Stimulated activated CD8-positive, alpha-beta memory T cell treated with anti-CD3 and anti-CD28 coated beads, Interleukin-12 subunit alpha, Interleukin-12 subunit beta, amount 100 ng/mL, for 24 hours (primary cell): ENCODE measurements around the gene KCNK15.
"Not testable (repeated sequence)": the region's sequence is repeated elsewhere in the genome, so short reads cannot be mapped to it uniquely, and the experiment has no call there.

ENCODE experiments used
- DNase-seq: peaks from one replicate; pipeline ENCODE4 v3.0.0-alpha.2; 2020; ENCODE audit errors: extremely low read depth

The KCNK15 gene

DNA sequence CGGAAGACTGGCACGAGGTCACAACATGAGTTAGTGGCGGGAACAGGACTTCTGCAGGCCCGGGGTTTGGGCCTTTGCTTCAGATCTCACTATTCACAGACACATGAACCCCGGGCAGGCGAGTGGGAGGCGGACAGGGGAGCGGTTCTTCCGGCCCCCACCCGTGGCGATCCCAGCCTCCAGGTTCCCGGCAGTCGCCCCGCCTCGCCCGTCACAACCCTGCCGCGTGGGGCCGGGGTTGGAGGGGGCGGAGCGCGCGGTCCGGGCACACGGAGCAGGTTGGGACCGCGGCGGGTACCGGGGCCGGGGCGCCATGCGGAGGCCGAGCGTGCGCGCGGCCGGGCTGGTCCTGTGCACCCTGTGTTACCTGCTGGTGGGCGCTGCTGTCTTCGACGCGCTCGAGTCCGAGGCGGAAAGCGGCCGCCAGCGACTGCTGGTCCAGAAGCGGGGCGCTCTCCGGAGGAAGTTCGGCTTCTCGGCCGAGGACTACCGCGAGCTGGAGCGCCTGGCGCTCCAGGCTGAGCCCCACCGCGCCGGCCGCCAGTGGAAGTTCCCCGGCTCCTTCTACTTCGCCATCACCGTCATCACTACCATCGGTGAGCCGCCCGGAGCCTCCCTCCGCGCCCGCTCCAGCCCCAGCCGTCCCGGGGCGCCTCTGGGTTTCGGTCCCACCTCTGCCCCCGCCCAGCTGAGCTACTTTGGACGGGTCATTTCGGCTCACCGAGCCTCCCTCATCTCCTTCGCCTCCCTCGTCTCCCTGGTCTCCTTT lies at the start of gene KCNK15:
Gene KCNK15, plus strand, starts transcription at position 268 of the 769 bp plus-strand sequence. Its CDS starts 46 bp downstream, at position 314.
- DNase-seq, result no peak

DNA sequence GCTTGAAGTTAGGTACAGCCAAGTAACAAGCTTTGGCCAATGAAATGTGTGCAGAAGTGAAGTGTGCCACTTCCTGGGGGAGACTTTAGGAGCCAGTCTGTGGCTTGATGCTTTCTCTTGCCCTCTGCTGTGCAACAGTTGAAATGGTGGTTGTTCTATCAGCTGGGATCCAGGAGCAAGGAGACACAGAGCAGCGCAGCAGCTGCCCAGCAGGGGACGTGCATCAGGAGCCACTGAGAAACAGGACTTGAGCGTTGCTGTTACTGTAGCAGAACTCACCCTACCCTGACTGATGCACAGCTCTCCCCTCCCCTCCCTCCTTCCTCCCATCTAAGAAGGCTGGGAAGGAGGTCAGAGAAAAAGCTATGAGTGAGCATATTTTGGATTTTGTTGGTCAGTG lies 49.4 kb upstream of the KCNK15 start:
- DNase-seq, result no peak

DNA sequence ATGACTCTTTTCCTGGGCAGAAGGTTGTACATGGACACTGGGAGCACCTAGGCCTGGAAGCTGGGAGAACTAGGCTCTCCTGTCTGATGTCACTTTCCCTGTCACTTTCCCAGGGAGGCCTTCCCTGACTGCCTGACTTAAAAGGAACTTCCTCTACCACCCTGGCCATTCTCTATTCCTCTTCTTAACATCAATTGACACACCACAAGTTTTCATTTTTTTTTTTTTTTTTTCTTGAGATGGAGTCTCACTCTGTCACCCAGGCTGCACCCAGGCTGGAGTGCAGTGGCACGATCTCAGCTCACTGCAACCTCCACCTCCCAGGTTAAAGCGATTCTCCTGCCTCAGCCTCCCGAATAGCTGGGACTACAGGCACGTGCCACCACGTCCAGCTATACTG lies 48.6 kb upstream of the KCNK15 start:
- DNase-seq, result not testable (repeated sequence)

DNA sequence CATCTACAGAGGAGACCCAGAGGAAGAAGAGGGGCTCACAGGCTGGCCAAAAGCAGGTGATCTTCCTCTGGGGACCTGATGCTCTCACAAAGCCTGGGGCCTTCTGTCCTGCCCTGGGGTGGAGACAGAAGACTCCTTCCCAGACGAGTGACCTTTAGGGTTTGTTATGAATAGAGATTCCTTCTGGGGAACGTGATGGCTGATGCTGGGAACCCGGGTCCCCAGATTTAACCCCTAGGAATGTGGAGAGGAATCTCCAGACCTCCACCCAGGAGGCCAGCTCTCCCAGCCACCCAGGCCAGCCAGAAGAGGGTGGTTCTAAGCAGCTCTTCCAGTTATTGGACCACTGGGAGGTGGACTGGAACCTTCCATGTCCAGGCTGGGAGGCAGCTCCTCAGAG lies 47.3 kb upstream of the KCNK15 start:
- no peak for DNase-seq

DNA sequence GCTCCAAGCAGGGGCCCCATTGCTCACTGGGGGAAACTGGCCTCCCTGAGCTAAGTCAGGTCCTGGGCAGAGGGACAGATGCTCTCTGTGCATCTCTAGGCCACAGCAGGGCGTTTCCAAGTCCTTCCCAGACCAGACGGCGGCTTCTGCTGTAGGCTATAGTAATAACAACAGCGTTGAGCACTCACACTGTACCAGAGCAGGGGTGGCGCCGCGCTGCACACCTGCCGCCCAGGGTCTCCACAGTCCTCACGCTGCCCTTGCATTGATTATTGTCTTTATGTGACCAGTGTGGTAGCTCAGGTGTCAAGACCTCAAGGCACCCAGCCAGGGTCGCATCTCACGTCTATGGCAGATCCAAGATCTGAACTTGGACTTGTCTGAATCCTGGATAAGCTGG lies 45.4 kb upstream of the KCNK15 start:
- no peak for DNase-seq

DNA sequence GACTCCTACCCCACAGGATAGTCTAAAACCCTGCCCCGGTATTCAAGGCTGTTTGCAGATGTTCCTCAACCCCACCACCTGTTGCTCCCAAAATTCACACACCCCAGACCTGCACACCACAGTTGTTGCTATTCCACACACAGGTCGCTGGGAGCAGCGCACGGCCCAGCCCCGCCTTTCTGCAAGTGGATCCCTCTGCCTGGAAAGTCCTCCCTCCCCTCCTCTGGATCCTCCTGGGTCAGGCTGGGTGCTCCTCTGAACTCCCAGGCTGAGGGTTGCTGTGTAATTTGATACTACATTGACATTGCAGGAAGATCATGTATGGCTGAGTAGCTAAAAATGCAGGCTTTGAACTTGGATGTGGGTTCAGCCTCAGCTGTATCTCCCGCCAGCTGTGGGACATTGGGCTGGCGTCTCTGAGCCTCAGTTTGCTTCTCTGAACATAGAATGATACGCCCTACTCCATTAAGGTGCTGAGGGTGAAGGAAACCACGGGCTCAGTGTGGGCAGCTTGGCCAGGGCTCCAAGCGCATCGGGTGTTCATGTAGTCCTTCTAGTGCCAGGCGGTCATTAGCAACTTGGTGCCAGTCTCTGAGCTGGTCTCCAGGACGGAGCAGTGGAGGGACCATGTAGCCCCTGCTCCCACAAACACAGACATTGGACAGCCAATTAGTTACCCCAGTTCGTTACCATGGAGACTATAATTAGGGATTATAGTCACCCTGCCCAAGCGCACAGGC lies 44.4 kb upstream of the KCNK15 start:
- DNase-seq, result no peak

DNA sequence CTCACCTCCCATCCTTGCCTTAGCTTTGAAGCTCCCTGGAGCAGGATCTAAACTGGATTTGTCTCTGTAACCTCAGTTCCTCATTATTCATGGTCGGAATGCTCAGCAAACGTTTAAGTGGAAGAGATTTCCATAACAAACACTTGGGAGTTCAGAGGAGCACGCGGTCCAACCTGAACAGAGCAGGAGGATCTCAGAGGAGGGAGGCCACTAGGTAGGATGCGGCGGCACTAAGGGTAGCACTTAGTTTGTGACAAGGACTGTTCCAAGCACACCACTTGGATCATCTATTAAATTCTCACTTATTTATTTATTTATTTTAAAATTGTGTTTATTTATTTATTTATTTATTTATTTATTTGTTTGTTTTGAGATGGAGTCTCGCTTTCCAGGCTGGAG lies 43.8 kb upstream of the KCNK15 start:
- DNase-seq, result no peak

DNA sequence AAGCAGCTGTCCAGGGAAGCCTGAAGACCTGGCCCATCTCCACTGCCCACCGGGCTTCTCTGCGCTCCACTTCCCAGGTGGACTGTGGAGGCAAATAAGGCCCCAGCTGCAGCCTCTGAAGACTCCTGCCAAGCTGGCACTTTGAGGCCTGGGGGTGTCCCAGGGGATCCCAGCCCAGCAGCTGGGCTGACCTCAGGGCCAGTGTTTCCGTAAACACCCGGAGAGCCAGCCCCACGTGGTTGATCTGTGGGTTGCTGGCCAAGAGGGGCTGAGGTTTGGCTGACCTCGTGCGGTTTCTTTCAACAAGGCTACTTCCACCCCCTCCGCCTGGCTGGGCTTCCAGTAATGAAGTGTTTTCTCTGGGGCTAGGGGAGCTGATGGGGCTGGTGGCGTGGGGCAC lies 42.9 kb upstream of the KCNK15 start:
- DNase-seq, result no peak

DNA sequence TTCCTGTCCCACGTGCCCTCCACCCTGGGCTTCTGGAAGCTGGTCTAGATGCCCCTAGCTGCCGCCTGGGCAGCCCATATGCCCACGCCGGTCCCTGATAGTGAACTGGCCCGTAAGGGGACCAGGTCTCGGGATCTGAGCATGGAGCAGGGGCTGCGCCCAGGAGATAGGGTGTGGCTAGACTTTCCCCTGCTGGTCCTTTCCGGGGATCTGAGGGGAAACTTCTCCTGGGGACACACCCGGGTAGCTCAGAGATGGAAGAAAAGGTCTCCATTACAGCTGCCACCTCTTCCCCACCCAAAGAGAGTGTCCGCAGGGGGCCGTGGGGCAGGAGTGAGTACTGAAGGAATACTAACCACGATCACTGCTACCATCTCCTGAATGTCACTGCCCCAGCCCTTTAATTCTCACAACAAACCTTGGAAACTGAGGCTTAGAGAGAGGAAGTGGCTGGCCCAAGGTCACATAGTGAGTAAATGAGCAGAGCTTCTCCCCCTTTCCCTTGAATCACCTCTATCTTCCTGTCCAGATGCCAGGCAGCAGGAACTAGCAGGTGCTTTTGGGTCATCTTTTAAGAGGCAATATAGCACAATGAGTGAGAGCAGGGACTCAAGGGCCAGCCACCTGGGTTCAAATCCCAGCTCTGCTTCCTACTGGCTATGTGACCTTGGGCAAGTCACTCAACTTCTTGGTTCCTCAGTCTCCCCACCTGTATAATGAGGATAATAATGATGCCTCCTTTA lies 42.3 kb upstream of the KCNK15 start:
- DNase-seq, result no peak

DNA sequence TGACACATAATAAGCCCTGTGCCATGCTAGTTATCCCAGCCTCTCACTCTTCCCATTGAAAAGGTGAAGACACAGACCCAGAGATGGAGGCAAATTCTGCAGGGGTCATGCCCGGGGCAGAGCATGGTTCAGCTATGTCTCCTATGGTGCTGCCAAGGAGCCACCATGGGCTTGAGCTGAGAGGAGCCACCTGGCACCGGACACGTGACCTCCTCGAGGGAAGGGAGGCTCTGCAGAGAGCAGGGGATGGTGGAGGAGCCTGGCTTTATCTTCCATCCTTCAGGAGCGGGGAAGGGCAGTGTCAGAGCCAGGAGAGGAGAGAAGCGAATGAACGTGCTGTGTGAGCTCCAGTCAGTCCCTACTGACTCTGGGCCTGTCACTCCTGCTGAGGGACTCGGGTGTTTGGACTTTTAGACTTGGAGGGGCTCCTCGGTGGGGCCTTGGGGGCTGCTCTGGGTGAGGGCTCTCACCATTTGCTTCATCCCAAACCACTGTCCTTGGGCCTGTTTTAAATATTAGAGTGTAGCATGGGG lies 41.6 kb upstream of the KCNK15 start:
- DNase-seq, result no peak

DNA sequence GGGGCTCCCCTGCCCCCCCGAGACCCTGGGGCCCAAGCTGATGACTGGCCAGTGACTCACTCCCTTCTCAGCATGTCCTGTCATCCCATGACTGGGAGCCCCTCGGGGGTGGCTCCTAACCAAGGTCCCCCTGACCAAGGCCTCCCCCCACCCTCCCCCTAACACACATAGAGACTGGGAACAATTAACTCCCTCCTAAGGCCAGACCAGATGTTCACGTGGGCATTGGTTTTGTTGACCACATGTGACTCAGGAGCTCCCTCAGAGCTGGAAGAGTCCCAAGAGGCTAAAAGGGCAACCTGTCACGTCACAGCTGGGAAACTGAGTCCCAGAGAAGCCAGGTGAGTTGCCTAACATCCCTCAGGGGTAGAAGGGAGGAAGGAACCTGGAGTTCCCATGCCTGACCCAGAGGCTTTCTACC lies 41.1 kb upstream of the KCNK15 start:
- DNase-seq, result no peak

DNA sequence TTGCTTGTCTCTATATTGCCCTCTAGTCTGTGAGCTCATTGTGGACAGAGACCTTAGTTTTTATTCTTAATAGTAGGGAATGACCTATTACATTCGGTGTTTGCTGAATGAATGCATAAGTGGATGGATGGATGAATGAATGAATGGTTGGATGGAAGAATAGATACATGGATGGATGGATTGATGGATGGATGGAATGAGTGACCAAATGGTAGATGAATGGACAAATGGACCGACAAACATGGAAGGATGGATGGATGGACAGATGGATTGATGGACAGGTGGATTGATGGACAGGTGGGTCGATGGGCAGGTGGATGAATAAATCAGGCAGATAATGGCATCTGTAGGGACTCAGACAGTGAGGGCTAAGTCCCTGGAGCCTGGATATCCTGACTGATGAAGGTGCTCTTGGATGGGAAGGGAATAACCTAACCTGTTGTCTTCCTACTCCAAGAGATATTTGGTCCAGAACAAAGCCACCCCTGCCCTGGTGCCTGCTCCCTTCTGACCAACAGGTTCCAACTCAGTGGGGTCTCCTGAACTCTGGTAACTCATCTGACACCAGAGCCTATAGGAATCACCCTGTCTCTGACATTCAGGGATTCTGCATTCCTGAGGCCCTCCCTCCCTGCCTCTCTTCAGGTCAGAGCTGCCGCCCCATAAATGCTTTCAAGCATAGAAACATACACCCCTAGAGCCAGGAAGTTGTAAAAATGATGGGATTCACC lies 40.1 kb upstream of the KCNK15 start:
- no peak for DNase-seq

DNA sequence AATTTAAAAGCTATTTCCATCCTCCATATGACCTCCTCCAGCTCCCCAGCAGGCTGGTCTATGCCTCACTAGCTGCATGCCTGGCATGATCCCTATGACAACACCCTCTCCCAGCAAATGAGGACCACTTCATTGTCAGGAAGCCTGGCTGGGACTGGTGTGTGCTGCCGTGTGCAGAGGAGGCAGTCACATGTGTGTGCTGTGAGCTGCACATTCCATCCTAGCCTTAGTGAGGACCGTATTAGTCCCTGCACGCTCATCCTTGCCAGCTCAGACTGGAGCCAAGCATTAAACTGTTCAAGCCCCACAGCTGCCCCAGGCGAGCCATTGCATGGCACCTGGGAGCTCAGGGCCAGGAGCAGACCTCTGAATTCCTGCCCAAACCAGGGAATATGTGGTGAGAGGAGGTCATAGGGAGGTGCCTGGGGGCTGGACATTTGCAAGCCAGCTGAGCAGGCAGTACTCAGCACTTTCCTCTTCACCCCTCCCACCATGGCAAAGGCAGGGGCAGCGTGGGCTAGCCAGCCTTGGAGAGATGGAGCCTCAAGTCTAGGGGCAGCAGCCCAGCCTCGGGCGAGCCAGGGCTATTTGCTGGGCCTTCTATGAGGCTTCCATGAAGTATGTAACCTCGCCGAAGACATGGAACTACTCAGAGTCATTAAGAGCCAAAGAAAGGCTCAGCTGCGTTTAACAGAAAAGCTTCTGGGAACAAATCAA lies 39.2 kb upstream of the KCNK15 start:
- DNase-seq, result no peak

DNA sequence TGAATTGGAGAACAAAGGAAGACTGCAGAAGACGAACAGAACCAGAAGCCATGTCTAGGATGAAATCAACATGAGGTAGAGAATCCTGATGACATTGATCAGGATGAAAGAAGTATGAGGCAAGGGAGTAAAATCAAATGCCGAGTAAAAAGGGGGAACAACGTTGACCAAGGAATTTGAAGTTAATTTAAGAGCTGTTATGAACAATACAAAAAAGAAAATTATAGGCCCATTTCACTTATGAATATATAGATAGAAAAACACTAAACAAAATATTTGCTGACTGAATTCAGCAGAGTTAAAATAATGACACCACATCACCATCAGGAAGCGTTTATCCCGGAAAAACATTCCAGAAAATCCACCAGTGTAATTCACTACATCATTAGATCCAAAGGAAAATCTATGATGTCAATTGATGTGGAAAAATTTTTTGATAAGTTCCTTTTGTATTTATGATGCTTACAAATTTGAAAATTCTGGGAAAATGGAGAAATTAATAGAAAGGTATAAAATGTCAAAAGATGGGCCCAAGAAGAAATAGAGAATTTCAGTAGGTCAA lies 38.6 kb upstream of the KCNK15 start:
- DNase-seq, result no peak

DNA sequence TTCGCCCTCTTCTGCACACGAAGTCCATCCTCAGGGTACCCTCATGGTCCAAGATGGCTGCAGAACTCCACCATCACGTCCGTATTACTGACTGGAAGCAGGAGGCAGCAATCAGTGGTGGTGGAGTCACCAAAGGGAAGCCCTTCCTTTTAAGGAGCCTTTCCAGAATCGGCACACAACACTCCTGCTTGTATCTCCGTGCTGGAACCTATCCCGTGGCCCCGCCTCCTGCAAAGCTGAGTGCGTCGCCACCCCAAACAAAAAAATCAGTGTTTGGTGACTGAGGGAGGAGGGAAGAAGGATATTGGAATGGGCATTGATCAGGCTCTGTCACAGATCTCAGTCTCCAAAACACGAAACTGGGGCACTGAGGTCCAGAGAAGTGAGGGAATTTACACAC lies 36.3 kb upstream of the KCNK15 start:
- DNase-seq, result no peak

DNA sequence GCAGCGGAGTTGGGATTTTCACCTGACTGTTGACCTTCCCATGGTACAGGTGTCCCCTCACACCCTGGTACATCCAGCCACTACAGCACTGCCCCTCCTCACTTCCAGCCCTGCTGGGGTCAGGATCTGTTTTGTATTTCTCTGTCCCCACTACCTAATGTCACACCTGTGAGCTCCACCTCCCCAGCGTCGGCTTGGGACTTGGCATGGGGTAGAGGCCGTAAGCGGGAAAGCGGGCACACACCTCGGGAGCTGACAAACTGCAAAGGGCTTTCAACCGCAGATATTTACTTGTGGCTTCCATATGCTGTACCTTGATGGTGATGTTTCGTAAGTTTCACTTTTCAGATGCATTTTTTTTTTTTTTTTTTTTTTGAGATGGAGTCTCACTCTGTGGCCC lies 35.9 kb upstream of the KCNK15 start:
- DNase-seq, result no peak

DNA sequence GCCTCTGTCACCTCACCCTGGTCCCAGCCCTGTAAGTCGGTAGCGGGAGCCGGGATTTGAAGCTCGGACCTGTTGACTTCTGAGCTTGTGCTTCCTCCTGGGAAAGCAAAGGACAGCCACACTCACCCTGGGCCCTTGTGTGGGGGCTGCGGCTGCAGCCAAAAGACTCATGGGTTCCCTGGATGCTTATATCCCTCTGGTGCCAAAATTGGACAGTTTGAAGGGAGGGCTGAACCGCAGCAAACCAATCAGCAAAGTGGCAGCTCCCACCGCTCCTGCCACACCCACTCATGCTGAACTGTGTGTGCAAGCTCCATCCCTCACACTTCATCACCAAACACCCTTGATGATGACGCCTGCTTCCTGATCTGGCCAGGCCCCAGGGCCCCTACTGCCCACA lies 34.4 kb upstream of the KCNK15 start:
- no peak for DNase-seq

DNA sequence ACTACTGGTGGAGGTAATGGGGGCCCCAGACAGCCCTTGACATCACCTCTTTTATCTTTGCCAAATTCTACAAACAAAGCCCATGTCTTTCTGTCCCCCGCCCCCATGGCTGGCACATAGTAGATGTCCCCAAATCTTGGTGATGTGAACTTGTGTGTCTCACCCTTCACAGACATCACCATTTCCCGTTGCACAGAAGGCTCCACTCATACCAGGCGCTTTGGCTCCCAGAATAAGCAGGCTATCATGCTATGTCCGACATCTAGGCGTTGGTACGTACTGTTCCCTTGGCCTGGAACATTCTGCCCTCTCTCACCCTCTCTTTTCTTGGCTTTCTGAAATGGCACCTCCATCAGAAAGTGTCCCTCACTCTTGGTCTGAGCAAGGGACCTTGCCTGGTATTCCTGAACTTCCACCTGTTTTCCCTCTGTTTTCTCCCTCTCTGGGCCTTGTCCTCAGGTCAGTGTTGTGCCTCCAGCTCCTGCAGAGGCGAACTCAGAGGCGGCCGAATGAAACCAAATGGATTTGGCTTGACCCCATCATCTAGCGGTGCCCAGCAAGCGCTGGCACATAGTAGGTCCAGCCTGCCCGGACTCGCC lies 31.5 kb upstream of the KCNK15 start:
- DNase-seq, result no peak

DNA sequence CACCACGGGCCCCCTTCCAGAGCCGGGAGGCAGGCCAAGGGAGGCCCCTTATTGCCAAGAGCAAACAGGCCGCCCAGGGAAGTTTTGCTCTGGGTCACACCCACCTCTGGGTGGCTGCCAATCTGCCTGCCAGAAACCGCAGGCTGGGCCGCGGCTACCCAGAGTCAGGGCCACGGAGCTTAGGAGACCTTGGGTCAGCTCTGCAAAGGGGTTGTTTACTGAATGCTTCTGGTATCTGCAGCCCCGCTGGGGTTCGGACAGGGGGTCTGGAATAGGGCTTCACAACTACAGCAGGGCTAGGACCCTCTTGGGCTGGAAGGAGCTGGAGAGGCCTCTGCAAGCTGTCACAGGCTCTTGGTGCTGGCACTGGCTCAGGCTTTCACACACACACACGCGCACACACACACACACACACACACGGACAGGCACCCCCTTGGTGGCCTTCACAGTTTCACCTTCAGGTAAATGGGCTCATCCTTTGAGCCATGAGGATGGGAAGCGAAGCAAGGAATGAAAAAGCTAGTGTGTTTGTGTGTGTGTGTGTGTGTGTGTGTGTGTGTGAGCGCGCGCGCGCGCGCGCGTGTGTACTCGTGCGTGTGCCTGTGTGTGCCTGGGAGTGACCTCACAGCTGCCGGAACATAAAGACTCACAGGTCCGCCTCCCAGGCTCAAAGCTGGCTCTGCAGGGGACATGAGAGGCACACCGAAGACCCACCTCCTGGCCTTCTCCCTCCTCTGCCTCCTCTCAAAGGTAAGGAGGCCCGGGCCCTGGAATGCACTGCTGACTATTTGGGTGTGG lies 30.8 kb upstream of the KCNK15 start, which contains the start of gene CCN5:
Gene CCN5, plus strand, starts transcription at position 669 of the 798 bp plus-strand sequence. Its CDS starts 22 bp downstream, at position 691.
- DNase-seq, result no peak
